HL-60 (cell line): ENCODE data around the gene NCL.

Experiments
- CTCF ChIP-seq: IDR thresholded peaks from one replicate; pipeline ENCODE4 v1.5.1; 2011; ENCODE audit warnings: low read length, control low read depth, inconsistent platforms; ENCODE audit not compliant: insufficient read depth
- GABPA ChIP-seq: IDR thresholded peaks from 2 replicates; pipeline ENCODE4 v1.6.1; 2012; ENCODE audit warnings: low read depth
- POLR2AphosphoS5 ChIP-seq: IDR thresholded peaks from 2 replicates; pipeline ENCODE4 v1.6.1; 2012; ENCODE audit warnings: low read depth
- REST ChIP-seq: IDR thresholded peaks from 2 replicates; pipeline ENCODE4 v1.6.1; 2012; ENCODE audit warnings: low read depth; ENCODE audit not compliant: insufficient replicate concordance
- SPI1 ChIP-seq: IDR thresholded peaks from 2 replicates; pipeline ENCODE4 v1.6.1; 2012; ENCODE audit warnings: low read depth, mild to moderate bottlenecking, borderline replicate concordance

- TF ChIP-seq CTCF = no peak
- TF ChIP-seq GABPA = no peak
- TF ChIP-seq REST = no peak
- no peak for TF ChIP-seq POLR2AphosphoS5
- TF ChIP-seq SPI1 = no peak
Observed at GRCh38 chr2:231475965-231476364, 11.7 kb upstream of the NCL start.
